Measurements from ENCODE around the gene SLC66A2.
A peak's percentile ranks its signal among the peaks of the same experiment; 100 is the strongest.

The SLC66A2 gene

DNA sequence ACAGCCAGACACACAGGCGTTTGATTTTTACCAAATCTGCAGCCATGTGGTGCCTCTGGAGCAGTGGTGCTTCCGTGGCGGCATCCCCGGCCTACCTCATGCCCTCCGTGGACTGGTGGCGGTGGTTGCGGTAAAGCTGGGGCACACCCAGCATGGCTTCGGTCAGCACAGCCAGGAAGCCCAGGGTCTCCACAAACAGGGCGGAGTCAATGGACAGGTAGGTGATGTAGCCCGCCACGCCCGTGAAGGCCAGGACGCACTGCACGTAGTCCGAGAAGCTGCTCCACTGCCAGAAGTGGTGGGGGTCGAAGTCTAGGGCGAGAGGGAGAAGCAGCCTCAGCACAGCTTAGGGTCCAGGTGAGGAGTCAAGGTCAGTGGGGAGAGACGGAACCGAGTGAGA lies 32.4 kb downstream of the SLC66A2 start:
- DNase-seq (ENCODE audit: low read depth in 2 of 2): no peak

DNA sequence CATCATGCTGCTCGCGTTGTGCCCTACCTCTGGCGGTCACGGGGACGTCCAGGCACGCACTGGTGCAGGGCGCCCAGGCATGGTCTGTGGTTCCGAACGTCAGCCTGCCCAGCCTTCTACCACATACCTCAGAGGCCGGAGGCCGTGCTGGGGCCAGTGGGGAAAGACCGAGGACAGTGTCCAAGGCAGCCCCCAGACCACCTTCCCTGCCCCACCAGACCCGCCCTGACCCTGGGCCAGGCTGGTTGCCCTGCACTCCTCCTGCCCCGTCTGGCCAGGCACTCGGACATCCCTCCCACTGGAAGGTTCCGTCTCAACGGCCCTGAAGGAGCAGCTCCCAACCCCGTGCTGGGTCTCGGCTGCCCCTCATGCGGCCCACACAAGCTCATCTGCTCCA lies 32.8 kb downstream of the SLC66A2 start:
- DNase-seq (ENCODE audit: low read depth in 2 of 2): no peak

DNA sequence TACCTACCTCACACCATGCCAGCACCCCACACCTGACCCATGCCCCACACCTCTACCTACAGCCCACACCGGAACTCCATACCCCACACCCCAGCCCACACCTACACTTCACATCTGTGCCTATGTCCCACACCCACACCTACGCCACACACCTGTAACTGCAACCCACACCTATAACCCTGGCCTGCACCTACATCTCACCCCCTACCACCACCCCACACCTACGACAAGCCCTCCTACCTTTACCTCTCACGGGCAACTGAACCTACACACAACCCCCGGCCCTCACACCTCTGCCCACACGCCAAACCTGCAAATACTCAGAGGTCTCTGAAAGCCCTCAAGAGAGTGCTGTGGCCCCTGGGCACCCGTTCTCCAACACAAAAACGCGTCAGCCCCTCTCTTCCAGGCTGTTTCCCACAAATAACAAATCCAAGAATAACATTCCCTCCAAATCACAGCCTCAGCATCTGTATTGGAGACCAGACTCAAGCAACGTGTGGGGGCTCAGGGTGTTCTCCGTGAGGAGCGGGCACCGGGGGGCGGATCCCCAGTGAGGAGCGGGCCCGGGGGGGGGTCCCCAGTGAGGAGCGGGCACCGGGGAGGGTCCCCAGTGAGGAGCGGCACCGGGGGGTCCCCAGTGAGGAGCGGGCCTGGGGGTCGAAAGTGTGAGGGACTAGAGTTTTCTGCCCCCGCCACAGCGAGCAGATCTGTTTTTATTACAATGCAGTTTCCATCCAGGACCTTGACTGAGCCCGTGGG lies 33.4 kb downstream of the SLC66A2 start:
- no peak for DNase-seq (ENCODE audit: low read depth in 2 of 2)

DNA sequence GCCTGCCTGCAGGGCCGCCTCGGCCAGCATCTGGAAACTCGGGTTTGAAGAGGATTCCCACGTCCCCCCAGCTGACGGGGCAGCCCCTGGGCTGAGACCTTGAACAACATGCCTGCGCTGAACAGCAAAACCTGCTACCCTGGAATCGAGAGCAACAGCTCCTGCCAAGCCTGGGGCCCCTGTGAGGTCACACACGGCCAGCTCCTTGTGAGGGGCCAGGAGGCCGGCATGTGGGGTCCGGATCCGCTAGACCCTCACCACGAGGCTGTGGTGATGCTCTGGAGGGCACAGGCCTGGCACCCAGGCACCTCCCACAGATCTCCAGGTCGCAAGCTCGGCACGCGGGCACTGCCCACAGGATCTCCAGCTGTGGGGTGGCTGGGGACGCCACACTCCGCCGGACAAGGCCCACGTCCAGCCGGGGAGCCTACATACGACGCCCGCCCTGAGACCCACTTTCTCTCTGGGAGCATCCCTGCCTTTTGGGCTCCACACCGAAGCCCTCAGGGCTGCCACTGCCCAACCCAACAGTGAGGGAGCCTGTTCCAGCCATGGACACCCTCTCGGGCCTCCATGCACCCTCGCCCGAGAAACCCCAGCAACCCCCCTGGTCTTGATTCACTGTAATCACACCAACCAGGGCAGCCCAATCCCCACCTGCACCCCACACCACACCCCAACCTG lies 34.1 kb downstream of the SLC66A2 start:
- DNase-seq (ENCODE audit: low read depth in 2 of 2): no peak

DNA sequence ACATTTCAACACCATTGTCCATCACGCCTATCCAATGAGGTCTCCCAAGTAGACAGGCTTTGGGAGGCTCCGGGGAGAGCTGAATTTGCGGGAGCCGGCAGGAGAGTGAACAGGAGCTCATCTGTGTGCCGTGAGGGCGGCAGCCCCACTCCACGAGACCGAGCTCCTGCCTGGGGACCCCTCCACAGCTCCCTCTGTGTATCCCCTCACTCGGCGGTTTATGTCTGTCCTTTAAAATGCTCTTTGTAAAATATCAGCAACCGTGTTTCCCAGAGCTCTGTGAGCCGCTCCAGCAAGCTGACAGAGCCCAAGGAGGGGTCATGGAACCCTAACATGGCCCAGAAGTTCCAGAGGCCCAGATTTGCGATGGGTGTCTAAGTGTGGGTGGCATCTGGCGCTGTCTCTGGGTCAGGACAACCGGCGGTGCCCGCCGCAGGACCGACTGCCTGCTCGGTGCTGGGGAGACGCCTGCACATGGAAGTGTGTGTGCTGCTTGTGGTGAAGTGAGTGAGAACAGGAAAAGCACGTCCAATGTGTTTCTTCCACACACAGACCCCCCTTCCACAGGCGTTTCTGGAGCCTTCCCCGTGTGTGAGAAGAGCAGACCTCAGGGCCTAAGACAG lies 34.8 kb downstream of the SLC66A2 start:
- no peak for DNase-seq (ENCODE audit: low read depth in 2 of 2)

DNA sequence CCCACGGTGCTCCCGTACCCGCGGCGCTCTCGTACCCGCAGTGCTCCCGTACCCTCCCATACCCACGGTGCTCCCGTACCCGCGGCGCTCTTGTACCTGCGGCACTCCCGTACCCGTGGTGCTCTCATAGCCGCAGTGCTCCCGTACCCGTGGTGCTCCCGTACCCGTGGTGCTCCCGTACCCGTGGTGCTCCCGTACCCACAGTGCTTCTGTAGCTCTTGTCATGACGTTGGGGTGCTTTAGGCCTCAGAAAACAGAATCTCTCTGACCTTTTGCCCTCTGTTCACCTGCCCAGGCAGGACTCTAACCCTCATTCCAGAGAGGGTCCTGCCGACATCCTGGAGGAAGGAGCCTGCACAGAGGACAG lies 35.3 kb downstream of the SLC66A2 start:
- no peak for DNase-seq (ENCODE audit: low read depth in 2 of 2)

DNA sequence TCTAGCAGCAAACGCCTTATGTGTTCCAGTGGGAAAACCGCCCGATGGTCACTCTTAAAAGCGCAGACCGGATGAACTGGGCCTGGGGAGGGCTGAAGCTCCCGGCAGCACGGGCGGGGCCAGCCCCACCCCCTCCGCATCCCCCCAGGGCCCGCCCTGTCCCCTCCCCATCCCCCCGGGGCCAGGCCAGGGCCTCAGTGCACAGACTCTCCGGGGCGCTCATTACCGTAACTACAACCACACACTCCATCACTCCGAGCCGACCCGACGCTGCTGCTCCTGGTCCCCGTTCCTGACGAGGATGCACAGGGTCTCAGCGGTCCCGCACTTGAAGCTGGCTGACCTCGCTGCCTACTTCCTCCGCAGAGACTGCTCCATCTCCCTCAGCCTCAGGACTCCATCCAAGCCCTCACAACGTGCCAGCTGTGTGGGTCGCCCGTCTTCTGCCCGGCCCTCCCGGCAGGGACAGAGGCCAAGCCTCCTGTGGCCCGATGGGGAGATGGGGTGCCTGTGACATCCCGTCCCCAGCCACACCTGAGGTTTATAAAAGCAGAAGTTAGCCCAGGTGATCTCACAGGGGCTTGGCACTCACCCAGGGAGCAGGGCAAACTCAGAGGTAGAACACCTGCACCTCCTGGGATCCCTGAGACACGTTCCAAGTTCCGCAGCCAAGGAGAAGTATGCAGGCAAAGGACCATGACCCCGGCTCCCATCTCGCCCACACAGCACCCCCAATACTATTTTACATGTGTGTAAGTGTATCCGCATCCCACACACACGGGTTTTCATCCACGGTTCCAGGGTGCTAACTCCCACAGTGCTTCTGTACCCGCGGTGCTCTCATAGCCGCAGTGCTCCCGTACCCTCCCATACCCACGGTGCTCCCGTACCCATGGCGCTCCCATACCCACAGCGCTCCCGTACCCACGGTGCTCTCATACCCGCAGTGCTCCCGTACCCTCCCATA lies 36.0 kb downstream of the SLC66A2 start:
- no peak for DNase-seq (ENCODE audit: low read depth in 2 of 2)

DNA sequence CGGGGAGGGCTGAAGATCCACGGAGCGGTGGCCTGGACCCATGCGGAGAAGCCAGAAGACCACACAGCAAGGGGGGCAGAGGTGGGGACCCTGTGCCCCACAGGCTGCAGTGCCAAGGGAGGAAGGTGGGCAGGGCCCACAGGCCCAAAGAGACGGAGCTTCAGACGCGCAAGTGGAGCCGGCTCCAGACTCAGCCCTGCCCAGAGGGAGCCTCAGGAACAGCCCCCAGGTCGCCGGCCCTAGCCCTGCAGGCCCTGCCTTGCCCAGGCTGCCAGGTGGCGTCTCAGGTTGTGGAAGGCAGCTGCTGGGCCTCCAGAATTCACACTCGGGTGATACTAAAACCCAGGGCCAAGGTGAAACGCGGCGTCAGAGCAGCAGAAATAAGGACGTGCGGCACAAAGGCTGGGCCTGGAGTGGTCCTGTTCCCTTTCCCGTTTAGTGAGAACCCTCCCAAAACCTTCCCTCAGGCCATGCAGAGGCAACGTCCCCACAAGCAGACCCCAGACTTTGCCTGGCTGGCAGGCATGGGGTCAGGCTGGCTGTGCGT lies 36.8 kb downstream of the SLC66A2 start:
- no peak for DNase-seq (ENCODE audit: low read depth in 2 of 2)

DNA sequence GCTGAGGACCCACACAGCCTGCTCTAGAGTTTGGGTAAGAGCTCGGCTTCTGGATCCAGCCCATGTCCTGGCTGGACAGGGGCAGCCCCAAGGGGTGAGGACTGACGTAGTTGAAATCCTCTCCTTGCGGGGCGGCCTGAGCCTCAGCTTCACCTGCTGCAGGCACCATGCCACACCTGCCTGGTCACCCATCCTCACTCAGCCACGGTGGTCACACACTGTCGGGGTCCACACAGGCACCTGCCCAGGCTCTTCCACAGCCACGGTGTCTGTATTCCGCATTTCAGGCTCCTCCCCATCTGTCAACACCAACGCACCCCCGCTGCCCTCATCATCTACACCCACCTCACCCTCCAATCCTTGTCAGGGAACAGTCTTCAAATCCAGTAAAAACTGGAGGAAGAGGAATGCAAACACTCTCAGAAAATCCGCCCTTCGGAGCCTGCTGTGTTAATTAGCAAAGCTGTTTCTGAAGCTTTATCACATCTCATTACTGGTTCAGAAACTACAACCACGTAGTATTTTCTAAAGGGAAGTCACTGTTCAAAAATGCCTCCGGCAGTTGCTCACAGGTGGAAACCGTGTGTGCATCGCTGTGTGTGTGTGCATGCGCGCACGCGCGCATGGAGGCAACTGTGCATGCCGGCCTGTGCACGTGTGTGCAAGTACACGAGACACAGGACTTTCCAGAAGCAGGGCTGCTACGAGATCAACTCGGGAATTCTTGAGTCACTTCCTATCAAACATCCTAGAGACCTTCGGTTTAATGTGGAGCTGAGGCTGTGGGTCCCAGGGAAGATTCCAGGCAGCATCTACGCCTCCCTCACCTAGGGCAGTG lies 38.2 kb downstream of the SLC66A2 start:
- DNase-seq (ENCODE audit: low read depth in 2 of 2): no peak

DNA sequence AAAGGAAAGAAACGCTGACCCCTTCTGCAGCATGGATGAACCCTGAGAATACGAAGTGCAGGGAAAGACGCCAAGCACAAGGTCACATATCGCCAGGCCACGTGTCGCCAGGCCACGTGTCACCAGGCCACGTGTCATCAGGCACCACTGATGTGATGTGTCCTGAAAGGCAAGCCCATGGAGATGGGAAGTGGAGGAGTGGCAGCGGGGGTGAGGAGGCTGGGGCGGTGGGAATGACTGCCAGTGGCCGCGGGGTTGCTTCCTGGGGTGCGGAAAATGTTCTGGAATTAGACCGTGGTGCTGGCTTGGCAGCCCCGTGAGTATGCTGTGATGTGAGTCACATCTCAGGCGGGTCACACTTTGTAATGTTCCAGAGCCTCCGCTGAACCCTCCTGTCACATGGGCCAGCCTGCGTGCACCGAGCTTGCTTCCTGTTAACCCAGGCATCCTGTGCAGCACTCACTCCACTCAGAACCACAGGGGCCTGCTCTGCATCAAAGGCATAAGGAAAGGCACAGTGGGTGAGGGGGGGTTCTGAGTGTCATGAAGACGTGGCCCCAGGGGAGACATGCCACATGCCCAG lies 39.0 kb downstream of the SLC66A2 start:
- DNase-seq (ENCODE audit: low read depth in 2 of 2): peak in 1 of 2 donors; percentile 22

DNA sequence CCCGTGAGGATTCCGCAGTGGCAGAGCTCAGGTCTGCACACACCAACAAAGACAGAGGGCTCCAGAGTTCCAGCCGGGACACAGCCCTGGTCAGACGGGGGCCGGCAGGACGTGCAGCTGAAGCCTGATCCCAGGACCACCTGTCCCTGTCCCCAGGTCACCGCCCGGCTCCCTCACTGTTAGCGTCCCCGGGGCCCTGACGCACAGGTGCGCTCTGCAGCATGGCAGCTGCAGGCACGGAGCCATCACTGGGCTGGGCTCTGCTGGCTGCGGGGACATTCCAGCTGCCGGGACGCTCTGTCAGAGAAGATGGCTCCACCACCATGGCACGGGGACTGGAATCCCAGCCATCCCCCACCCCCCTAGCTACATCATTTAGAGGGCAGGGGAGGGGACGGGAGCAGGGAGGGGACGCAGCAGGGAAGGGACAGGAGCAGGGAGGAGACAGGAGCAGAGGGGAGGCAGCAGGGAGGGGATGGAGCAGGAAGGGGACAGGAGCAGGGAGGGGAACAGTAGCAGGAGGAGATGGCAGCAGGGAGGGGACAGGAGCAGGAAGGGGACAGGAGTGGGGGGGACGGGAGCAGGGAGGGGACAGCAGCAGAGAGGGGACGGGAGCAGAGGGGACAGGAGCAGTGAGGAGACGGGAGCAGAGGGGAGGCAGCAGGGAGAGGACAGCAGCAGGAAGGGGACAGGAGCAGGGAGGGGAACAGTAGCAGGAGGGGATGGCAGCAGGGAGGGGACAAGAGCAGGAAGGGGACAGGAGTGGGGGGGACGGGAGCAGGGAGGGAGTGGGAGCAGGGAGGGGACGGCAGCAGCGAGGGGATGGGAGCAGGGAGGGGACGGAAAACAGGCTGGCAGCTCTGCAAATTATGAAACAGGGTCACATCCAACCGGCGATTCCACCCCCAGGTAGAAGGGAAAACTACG lies 39.8 kb downstream of the SLC66A2 start:
- DNase-seq (ENCODE audit: low read depth in 2 of 2): no peak

DNA sequence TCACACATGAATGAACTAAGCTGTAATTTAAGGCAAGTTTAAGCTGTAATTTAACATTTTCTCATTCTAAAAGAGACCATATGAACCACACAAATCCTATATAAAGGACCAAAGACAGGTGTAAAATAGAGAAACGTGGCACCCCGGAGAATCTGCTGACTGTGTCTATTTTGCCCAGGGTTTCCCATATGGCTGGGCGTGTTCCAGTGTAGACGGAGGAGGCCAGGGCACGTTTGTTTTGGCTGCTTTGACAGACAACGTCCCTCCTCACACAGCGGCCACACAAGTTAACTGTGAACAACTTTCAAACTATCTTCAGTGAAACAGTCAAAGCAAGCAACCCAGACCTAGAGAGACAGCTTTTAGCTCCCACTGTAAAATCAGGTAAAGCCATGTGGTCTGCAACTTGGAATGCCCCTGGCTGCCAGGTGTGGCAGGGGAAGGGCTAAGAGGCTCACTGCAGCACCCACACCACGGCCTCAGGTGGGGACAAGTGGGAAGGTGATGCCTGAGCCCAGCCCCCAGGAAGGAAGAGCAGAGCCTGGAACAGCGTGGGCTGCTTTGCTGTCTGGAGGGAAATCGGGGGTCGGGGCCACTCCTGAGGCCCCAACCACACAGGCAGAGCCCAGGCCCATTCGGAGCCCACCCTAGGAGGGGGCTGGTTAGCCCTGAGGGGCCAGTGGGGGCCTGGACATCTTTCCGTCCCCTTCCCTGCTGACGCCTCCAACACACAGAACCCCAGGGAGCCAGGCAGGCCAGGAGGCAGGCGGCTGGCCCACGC lies 40.7 kb downstream of the SLC66A2 start:
- DNase-seq (ENCODE audit: low read depth in 2 of 2): no peak

DNA sequence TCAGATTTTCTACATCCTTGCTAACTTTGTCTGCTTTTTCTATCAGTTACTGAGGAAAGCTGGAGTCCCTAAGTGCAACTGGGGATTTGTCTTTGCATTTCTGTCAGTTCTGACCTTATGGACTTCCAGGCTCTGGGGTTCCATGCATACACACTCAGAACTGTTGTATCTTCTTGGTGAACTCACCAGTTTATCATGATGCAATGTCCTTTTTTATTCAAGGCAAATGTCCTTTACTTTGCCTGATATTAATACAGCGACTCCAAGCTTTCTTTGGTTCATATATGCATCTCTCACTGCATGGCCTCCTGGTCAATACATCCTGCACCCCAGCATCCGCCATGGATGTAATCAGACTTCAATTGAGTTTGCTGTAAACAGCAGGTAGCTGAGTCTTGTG lies 44.7 kb downstream of the SLC66A2 start:
- DNase-seq (ENCODE audit: low read depth in 2 of 2): no peak

DNA sequence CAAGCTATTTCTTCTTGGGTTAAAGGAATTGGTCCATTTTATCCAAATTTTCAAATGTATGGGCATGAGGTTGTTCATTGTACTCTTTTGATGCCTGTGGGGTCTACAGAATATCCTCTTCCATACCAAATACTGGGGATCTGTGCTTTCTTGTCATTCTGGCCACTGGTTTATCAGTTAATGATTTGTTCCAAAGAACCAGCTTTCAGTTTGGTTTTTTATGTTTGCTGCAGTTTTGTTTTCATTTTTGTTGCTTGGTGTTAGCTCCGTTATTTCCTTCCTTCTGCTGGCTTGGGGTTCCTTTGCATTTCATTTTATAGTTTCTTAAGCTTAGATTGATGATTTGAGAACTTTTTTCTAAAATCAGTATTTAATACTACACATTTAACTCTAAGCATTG lies 45.5 kb downstream of the SLC66A2 start:
- no peak for DNase-seq (ENCODE audit: low read depth in 2 of 2)

DNA sequence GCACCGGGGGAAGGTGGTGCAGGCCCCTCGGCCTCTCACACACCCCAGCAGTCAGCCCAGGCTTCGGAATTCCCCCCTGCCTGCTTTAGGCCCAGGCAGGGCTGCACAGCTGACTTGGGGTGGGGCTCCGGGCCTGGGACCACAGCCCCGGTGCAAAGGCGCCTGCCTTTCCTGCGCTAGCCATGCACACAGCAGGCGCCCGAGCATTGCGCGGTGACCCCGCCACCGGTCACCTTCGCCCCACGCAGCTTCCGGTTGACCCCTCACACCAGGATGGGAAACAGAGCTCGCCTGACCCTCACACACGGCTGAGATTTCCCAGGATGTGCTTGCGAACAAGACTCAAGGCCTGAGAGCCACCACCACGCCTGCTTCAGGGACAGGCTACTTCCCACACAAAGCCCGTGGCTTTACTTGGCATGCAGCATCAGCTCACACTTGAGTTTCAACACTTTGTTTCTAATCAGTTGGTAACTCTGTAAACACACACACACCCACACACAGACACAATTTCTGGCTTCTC lies 46.0 kb downstream of the SLC66A2 start:
- no peak for DNase-seq (ENCODE audit: low read depth in 2 of 2)

DNA sequence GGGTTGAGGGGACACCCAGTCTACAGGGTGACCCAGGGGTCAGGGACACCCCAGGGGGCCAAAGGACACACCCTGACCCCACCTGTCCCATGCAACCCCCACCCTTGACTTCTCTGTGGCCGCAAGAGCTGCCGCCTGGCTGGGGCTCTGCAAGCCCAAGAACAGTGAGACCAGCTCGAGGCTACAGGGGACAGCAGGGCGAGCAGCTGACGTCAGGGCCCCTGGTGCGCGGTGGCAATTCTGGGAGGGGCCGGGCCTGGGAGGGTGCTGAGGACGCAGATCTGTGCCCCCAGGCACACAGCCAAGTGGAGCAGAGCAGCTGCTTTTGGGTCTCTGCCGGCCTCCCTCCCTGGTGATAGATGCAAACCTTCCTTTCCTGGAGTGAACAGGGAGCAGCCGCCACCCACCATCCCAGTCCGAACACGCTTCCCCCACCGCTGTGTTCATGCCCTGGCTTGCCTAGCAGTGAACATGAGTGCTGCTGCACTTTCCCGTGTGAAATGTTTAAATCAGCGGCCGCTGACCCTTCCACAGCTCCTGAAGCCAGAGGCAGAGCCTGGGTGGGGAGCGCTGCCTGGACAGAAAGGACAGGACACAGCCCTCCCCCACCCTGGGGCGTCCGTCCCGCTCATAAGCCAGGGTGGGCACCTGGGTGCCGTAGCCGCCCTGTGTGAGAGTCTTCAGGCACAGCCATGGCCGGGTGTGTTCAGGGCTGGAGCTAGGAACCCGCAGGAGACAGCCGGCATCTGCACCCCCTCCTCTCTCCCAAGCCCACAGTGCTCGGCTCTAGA lies 46.9 kb downstream of the SLC66A2 start:
- DNase-seq (ENCODE audit: low read depth in 2 of 2): no peak

DNA sequence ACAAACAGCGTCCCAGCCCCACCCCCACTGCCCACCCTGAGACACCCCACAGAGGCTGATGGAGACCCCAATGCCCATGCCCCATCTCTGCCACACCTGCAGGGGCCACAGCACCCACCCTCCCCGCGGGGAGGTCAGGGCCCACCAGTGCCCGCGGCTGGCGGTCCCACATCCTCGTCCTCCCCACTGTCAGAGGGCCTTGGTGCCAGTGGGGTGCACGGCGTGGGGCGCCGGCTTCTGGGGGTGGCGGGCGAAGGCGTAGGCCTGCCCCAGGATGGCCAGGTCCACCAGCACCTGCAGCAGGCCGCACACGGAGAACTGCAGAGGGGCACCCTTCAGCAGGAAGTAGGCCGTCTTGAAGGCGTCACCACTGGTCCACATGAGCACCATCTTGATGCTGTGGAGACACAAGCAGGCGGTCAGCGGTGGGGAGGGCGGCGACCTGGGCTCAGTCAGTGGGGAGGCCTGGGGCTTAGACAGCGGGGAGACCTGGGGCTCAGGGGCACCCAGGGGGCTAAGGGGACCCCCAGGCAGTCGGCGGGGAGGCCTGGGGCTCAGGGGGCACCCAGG lies 47.6 kb downstream of the SLC66A2 start:
- no peak for DNase-seq (ENCODE audit: low read depth in 2 of 2)
